Myocyte (in vitro differentiated cells): Measurements from ENCODE around the gene LHFPL6. TPM values are rescaled to one million over a fixed set of nuclear protein-coding genes. Genes with fewer than 3 reads are reported as not detected.
A peak's percentile ranks its signal among the peaks of the same experiment; 100 is the strongest.

Experiments used
- DNase-seq: peaks from one replicate; pipeline ENCODE4 v3.0.0-alpha.2; 2012; ENCODE audit warnings: low read depth
- total RNA-seq: library from RNA; depleted of rRNA; stranded (reverse); fragments of >200 nt; gene quantifications from 2 replicates; pipeline ENCODE4 v1.2.3, GENCODE V29; 2014

The LHFPL6 gene
- total RNA-seq, 1 donor from 2014 or later: 12.5 TPM

- DNase-seq: no peak
Observed at GRCh38 chr13:39468306-39468705, 134.7 kb downstream of the LHFPL6 start.

- DNase-seq: no peak
Observed at GRCh38 chr13:39463611-39464010, 139.4 kb downstream of the LHFPL6 start.

- no peak for DNase-seq
Observed at GRCh38 chr13:39462906-39463305, 140.1 kb downstream of the LHFPL6 start.

- DNase-seq: no peak
Observed at GRCh38 chr13:39462428-39462827, 140.6 kb downstream of the LHFPL6 start.

- DNase-seq: no peak
Observed at GRCh38 chr13:39461685-39462266, 141.2 kb downstream of the LHFPL6 start.

- DNase-seq: no peak
Observed at GRCh38 chr13:39457274-39457673, 145.7 kb downstream of the LHFPL6 start.

GRCh38 chr13:39455521-39456175 is 147.3 kb downstream of the LHFPL6 start:
- no peak for DNase-seq

GRCh38 chr13:39452834-39453233 is 150.2 kb downstream of the LHFPL6 start:
- DNase-seq: no peak

GRCh38 chr13:39452417-39452816 is 150.6 kb downstream of the LHFPL6 start:
- peak; percentile 11 for DNase-seq

GRCh38 chr13:39451860-39452301 is 151.1 kb downstream of the LHFPL6 start:
- DNase-seq: peak; percentile 66

- peak; percentile 49 for DNase-seq
Observed at GRCh38 chr13:39451301-39451700, 151.7 kb downstream of the LHFPL6 start.

- no peak for DNase-seq
Observed at GRCh38 chr13:39450176-39450575, 152.8 kb downstream of the LHFPL6 start.

GRCh38 chr13:39448834-39449233 is 154.2 kb downstream of the LHFPL6 start:
- peak; percentile 50 for DNase-seq

- DNase-seq: no peak
Observed at GRCh38 chr13:39446865-39447264, 156.1 kb downstream of the LHFPL6 start.

- DNase-seq: no peak
Observed at GRCh38 chr13:39444866-39445265, 158.1 kb downstream of the LHFPL6 start.

- no peak for DNase-seq
Observed at GRCh38 chr13:39433651-39434050, 169.3 kb downstream of the LHFPL6 start.

- no peak for DNase-seq
Observed at GRCh38 chr13:39432196-39432595, 170.8 kb downstream of the LHFPL6 start.

GRCh38 chr13:39422845-39423565 is 180.0 kb downstream of the LHFPL6 start:
- no peak for DNase-seq

GRCh38 chr13:39419876-39420275 is 183.1 kb downstream of the LHFPL6 start:
- peak; percentile 26 for DNase-seq

- no peak for DNase-seq
Observed at GRCh38 chr13:39419068-39419467, 183.9 kb downstream of the LHFPL6 start.

GRCh38 chr13:39418424-39418823 is 184.6 kb downstream of the LHFPL6 start:
- DNase-seq: no peak

GRCh38 chr13:39417643-39418042 is 185.3 kb downstream of the LHFPL6 start:
- DNase-seq: peak; percentile 12
